ENCODE measurements around the gene PRDM15. TPM values are rescaled to one million over a fixed set of nuclear protein-coding genes. Genes with fewer than 3 reads are reported as not detected.

PRDM15 gene
- 10 to 100 TPM; 17.8 to 22.0 (median 20.7) TPM for total RNA-seq
- total RNA-seq (2013) = 10.1 TPM
- 20.3 to 64.6 (median 38.7) reads per million in 29 experiments for total RNA-seq

GRCh38 chr21:41879190-41879998 lies at the start of gene PRDM15:
Gene PRDM15 (minus strand): TSS chr21:41879344. CDS start chr21:41860363, 18,981 bp downstream.
- no peaks in the 10 kb centered on the region for H3K27me3 Mint-ChIP-seq
- ChIA-PET POLR2A (interaction anchor here (0.6 kb wide), 2 partner anchors 44 to 193 kb away, joined by 3 to 4 read pairs; no protein-coding TSS in a partner anchor), CTCF (interaction anchor here in 1 of 2 donors (2.0 kb wide), 1 partner anchor 16 kb away, joined by 8 read pairs; no protein-coding TSS in a partner anchor)
- peak within 1 kb of the TSS; percentile 74 to 78 for H3K4me3 ChIP-seq (ENCODE audit: control insufficient read depth in 1 of 2, extremely low read depth in 1 of 2, low read length in 1 of 2)
- no peaks in the 10 kb centered on the region for H3K9me3 Mint-ChIP-seq
- peaks cover 0 to 6% of the 10 kb centered on the region in 2 experiments for H3K27me3 ChIP-seq (replicated peaks in 1 of 2; ENCODE audit: control insufficient read depth in 2 of 2, extremely low read depth in 1 of 2, insufficient read depth in 2 of 2, low read length in 1 of 2)
- H3K36me3 ChIP-seq (ENCODE audit: control insufficient read depth in 2 of 2, extremely low read depth in 1 of 2, insufficient read depth in 1 of 2, low read length in 1 of 2) = no peaks in the 10 kb centered on the region
- peak within 1 kb of the TSS; percentile 81 for H3K27ac ChIP-seq (ENCODE audit: low read length)
- whole genome bisulfite sequencing (ENCODE audit: insufficient coverage) = under 1% methylated on average over 71 of the region's 89 CpGs
- H3K27ac Mint-ChIP-seq = peak within 1 kb of the TSS; percentile 96 to 98
- peaks cover 29 to 34% (median 29%) of the 10 kb centered on the region in 3 donors for H3K4me1 Mint-ChIP-seq
- H3K4me1 ChIP-seq (ENCODE audit: control insufficient read depth in 1 of 2, extremely low read depth in 1 of 2, insufficient read depth in 2 of 2, low read length in 2 of 2) = peaks cover 6 to 32% of the 10 kb centered on the region in 2 experiments
- ATAC-seq (replicated peaks in 1 of 4) (peak; percentile 78 to 86 (median 80)), DNase-seq (peak; percentile 52 to 83 (median 71))
- no peaks in the 10 kb centered on the region for H3K9me3 ChIP-seq
- H3K4me3 Mint-ChIP-seq = peak within 1 kb of the TSS; percentile 83 to 93 (median 85)
- H3K36me3 Mint-ChIP-seq = no peaks in the 10 kb centered on the region

- Mint-ChIP-seq H3K4me3 (peak overlapping the region in 1 of 3 donors; percentile 84), H3K27me3 (peaks cover 0 to 13% of the 10 kb centered on the region in 2 donors), H3K4me1 (peaks cover 50 to 55% (median 53%) of the 10 kb centered on the region in 3 donors), H3K9me3 (no peaks in the 10 kb centered on the region), H3K27ac (no peak overlapping the region), H3K36me3 (no peaks in the 10 kb centered on the region)
- Histone ChIP-seq H3K4me3 (ENCODE audit: control insufficient read depth in 1 of 2, extremely low read depth in 1 of 2, low read length in 1 of 2) (no peak overlapping the region), H3K27ac (ENCODE audit: low read length) (no peak overlapping the region), H3K36me3 (ENCODE audit: control insufficient read depth in 2 of 2, extremely low read depth in 1 of 2, insufficient read depth in 1 of 2, low read length in 1 of 2) (no peaks in the 10 kb centered on the region), H3K4me1 (ENCODE audit: control insufficient read depth in 1 of 2, extremely low read depth in 1 of 2, insufficient read depth in 2 of 2, low read length in 2 of 2) (peaks cover 30 to 50% of the 10 kb centered on the region in 2 experiments), H3K9me3 (no peaks in the 10 kb centered on the region), H3K27me3 (replicated peaks in 1 of 2; ENCODE audit: control insufficient read depth in 2 of 2, extremely low read depth in 1 of 2, insufficient read depth in 2 of 2, low read length in 1 of 2) (peaks cover 0 to 24% of the 10 kb centered on the region in 2 experiments)
- POLR2A ChIA-PET = interaction anchor here (0.6 to 0.7 kb wide), 2 partner anchors 38 to 585 kb away, joined by 4 to 8 read pairs; partner anchors contain the start of gene SLC37A1 (in 1 of the 2)
- ATAC-seq (replicated peaks in 1 of 4) (peak in 1 of 4 experiments; percentile 27), DNase-seq (peak in 6 of 35 experiments; percentile 8 to 32 (median 20))
- WGBS (ENCODE audit: insufficient coverage) = no CpG with 5 or more reads among the region's 10 CpGs
- CTCF ChIA-PET = interaction anchor here in 1 of 2 donors (0.6 to 1.1 kb wide), 2 partner anchors 179 to 370 kb away, joined by 3 to 4 read pairs; no protein-coding TSS in a partner anchor
Measured at GRCh38 chr21:41928621-41929220, 49.6 kb upstream of the PRDM15 start.

- peak overlapping the region in 1 of 3 donors; percentile 84 for H3K4me3 Mint-ChIP-seq
- H3K4me1 ChIP-seq (ENCODE audit: control insufficient read depth in 1 of 2, extremely low read depth in 1 of 2, insufficient read depth in 2 of 2, low read length in 2 of 2) = peaks cover 30 to 53% of the 10 kb centered on the region in 2 experiments
- DNase-seq = peak in 24 of 35 experiments; percentile 5 to 47 (median 25)
- POLR2A ChIA-PET = no interaction called here
- H3K36me3 Mint-ChIP-seq = no peaks in the 10 kb centered on the region
- peaks cover 0 to 18% of the 10 kb centered on the region in 2 experiments for H3K27me3 ChIP-seq (replicated peaks in 1 of 2; ENCODE audit: control insufficient read depth in 2 of 2, extremely low read depth in 1 of 2, insufficient read depth in 2 of 2, low read length in 1 of 2)
- no peaks in the 10 kb centered on the region for H3K36me3 ChIP-seq (ENCODE audit: control insufficient read depth in 2 of 2, extremely low read depth in 1 of 2, insufficient read depth in 1 of 2, low read length in 1 of 2)
- H3K9me3 Mint-ChIP-seq = no peaks in the 10 kb centered on the region
- peak overlapping the region in 1 of 2 donors; percentile 57 for H3K27ac Mint-ChIP-seq
- peaks cover 53 to 58% (median 58%) of the 10 kb centered on the region in 3 donors for H3K4me1 Mint-ChIP-seq
- H3K27ac ChIP-seq (ENCODE audit: low read length) = no peak overlapping the region
- CTCF ChIA-PET = no interaction called here
- ATAC-seq (replicated peaks in 1 of 4) = peak in 1 of 4 experiments; percentile 68
- H3K27me3 Mint-ChIP-seq = peaks cover 0 to 5% of the 10 kb centered on the region in 2 donors
- WGBS (ENCODE audit: insufficient coverage) = 76% methylated on average over 6 of the region's 17 CpGs
- no peaks in the 10 kb centered on the region for H3K9me3 ChIP-seq
- no peak overlapping the region for H3K4me3 ChIP-seq (ENCODE audit: control insufficient read depth in 1 of 2, extremely low read depth in 1 of 2, low read length in 1 of 2)
Measured at GRCh38 chr21:41927727-41928409, 48.7 kb upstream of the PRDM15 start.

GRCh38 chr21:41926807-41927171 lies 47.6 kb upstream of the PRDM15 start:
- no peaks in the 10 kb centered on the region for H3K9me3 ChIP-seq
- peaks cover 30 to 56% of the 10 kb centered on the region in 2 experiments for H3K4me1 ChIP-seq (ENCODE audit: control insufficient read depth in 1 of 2, extremely low read depth in 1 of 2, insufficient read depth in 2 of 2, low read length in 2 of 2)
- no peaks in the 10 kb centered on the region for H3K27me3 Mint-ChIP-seq
- peak overlapping the region; percentile 92 for H3K27ac ChIP-seq (ENCODE audit: low read length)
- H3K27ac Mint-ChIP-seq = peak overlapping the region; percentile 100
- H3K36me3 ChIP-seq (ENCODE audit: control insufficient read depth in 2 of 2, extremely low read depth in 1 of 2, insufficient read depth in 1 of 2, low read length in 1 of 2) = no peaks in the 10 kb centered on the region
- no peaks in the 10 kb centered on the region for H3K9me3 Mint-ChIP-seq
- H3K4me3 Mint-ChIP-seq = peak overlapping the region; percentile 84 to 94 (median 91)
- no CpG with 5 or more reads among the region's 3 CpGs for WGBS (ENCODE audit: insufficient coverage)
- H3K4me3 ChIP-seq (ENCODE audit: control insufficient read depth in 1 of 2, extremely low read depth in 1 of 2, low read length in 1 of 2) = peak overlapping the region; percentile 64 to 77
- DNase-seq (no peak), ATAC-seq (replicated peaks in 1 of 4) (peak; percentile 29 to 55 (median 37))
- H3K27me3 ChIP-seq (replicated peaks in 1 of 2; ENCODE audit: control insufficient read depth in 2 of 2, extremely low read depth in 1 of 2, insufficient read depth in 2 of 2, low read length in 1 of 2) = peaks cover 0 to 9% of the 10 kb centered on the region in 2 experiments
- peaks cover under 1% of the 10 kb centered on the region for H3K36me3 Mint-ChIP-seq
- CTCF ChIA-PET = interaction anchor here in 1 of 2 donors (0.6 to 0.8 kb wide), 2 partner anchors 49 to 90 kb away, joined by 3 read pairs; no protein-coding TSS in a partner anchor
- peaks cover 53 to 60% (median 59%) of the 10 kb centered on the region in 3 donors for H3K4me1 Mint-ChIP-seq
- POLR2A ChIA-PET = interaction anchor here in 1 of 2 donors (0.6 kb wide), 1 partner anchor 22 kb away, joined by 5 read pairs; no protein-coding TSS in a partner anchor

- peaks cover 57 to 63% (median 62%) of the 10 kb centered on the region in 3 donors for H3K4me1 Mint-ChIP-seq
- H3K36me3 ChIP-seq (ENCODE audit: control insufficient read depth in 2 of 2, extremely low read depth in 1 of 2, insufficient read depth in 1 of 2, low read length in 1 of 2) = no peaks in the 10 kb centered on the region
- 13% methylated on average over 9 of the region's 11 CpGs for WGBS (ENCODE audit: insufficient coverage)
- no peaks in the 10 kb centered on the region for H3K9me3 Mint-ChIP-seq
- peaks cover 3% of the 10 kb centered on the region for H3K36me3 Mint-ChIP-seq
- CTCF ChIA-PET = interaction anchor here in 1 of 2 donors (0.6 to 0.8 kb wide), 2 partner anchors 48 to 90 kb away, joined by 3 read pairs; no protein-coding TSS in a partner anchor
- H3K27ac Mint-ChIP-seq = peak overlapping the region; percentile 100
- peak; percentile 85 to 95 (median 92) for ATAC-seq (replicated peaks in 1 of 4)
- no peaks in the 10 kb centered on the region for H3K9me3 ChIP-seq
- H3K4me1 ChIP-seq (ENCODE audit: control insufficient read depth in 1 of 2, extremely low read depth in 1 of 2, insufficient read depth in 2 of 2, low read length in 2 of 2) = peaks cover 30 to 56% of the 10 kb centered on the region in 2 experiments
- POLR2A ChIA-PET = interaction anchor here in 1 of 2 donors (0.6 to 0.8 kb wide), 2 partner anchors 21 to 1733 kb away, joined by 3 to 5 read pairs; partner anchors contain the start of genes HSF2BP and RRP1B
- H3K27ac ChIP-seq (ENCODE audit: low read length) = peak overlapping the region; percentile 92
- H3K4me3 Mint-ChIP-seq = peak overlapping the region; percentile 84 to 94 (median 91)
- peaks cover 0 to 8% of the 10 kb centered on the region in 2 experiments for H3K27me3 ChIP-seq (replicated peaks in 1 of 2; ENCODE audit: control insufficient read depth in 2 of 2, extremely low read depth in 1 of 2, insufficient read depth in 2 of 2, low read length in 1 of 2)
- peak overlapping the region; percentile 64 to 77 for H3K4me3 ChIP-seq (ENCODE audit: control insufficient read depth in 1 of 2, extremely low read depth in 1 of 2, low read length in 1 of 2)
- no peaks in the 10 kb centered on the region for H3K27me3 Mint-ChIP-seq
- peak in 23 of 35 experiments; percentile 7 to 74 (median 21) for DNase-seq
Measured at GRCh38 chr21:41926117-41926806, 47.1 kb upstream of the PRDM15 start.
